ENCODE data around the gene FHL3. TPM values are rescaled to one million over a fixed set of nuclear protein-coding genes. Genes with fewer than 3 reads are reported as not detected.

Gene FHL3
- total and polyA plus RNA-seq, 2 experiments from 2014 or later: 28.3 to 49.0 TPM

GRCh38 chr1:38014171-38014570, 8.9 kb upstream of the FHL3 start:
- Histone ChIP-seq H3K79me2 (replicated peaks; ENCODE audit: insufficient read depth) (peaks cover 52% of the 10 kb centered on the region), H4K20me1 (replicated peaks; ENCODE audit: insufficient read depth) (peaks cover 28% of the 10 kb centered on the region), H3K9me2 (ENCODE audit: insufficient read depth) (no peaks in the 10 kb centered on the region; the same call in 1 of the 2 replicates), H3K4me3 (peak overlapping the region; percentile 72; the same call in 1 of the 2 replicates), H3K36me3 (ENCODE audit: insufficient read depth) (peaks cover 17% of the 10 kb centered on the region), H3F3A (replicated peaks; ENCODE audit: low read depth) (peaks cover 36% of the 10 kb centered on the region), H3K27ac (ENCODE audit: low read depth) (0 out of 2 replicates have a peak overlapping the region, but pooled peaks have one; percentile 24), H3K27me3 (ENCODE audit: insufficient read depth) (no peaks in the 10 kb centered on the region), H3K4me1 (ENCODE audit: insufficient read depth) (peaks cover 17% of the 10 kb centered on the region), H2AFZ (no peak overlapping the region), H3K4me2 (peak overlapping the region; percentile 76; the same call in 1 of the 2 replicates)
- peaks cover 13% of the 10 kb centered on the region for H3K4me1 Mint-ChIP-seq
- H3K4me3 Mint-ChIP-seq: peak overlapping the region; percentile 97
- ATAC-seq (no peak), DNase-seq (ENCODE audit: low spot score) (no peak)
- H3K9me3 Mint-ChIP-seq: peaks cover 4% of the 10 kb centered on the region; the same call in 2 of the 3 replicates
- peaks cover 51% of the 10 kb centered on the region for H3K36me3 Mint-ChIP-seq (ENCODE audit: low read depth)
- peaks cover 15% of the 10 kb centered on the region for H3K27me3 Mint-ChIP-seq (ENCODE audit: insufficient read depth, low read depth, poor library complexity)
- TF ChIP-seq CREB1 (CRISPR knock-in tag; IDR thresholded peaks at IDR 0.05; ENCODE audit: low read depth) (no peak), ETS1 (IDR thresholded peaks at IDR 0.05) (no peak), ZNF114 (CRISPR knock-in tag; IDR thresholded peaks at IDR 0.05) (no peak), ZNF462 (CRISPR knock-in tag; IDR thresholded peaks at IDR 0.05) (no peak), STAT1 (IDR thresholded peaks at IDR 0.05; ENCODE audit: unreplicated experiment) (no peak), JUNB (IDR thresholded peaks at IDR 0.05; ENCODE audit: unreplicated experiment) (no peak), EZH2phosphoT487 (IDR thresholded peaks at IDR 0.05; ENCODE audit: unreplicated experiment) (no peak), EZH2 (IDR thresholded peaks at IDR 0.05; ENCODE audit: low read depth, unreplicated experiment) (no peak), CTCF (conservative IDR thresholded peaks at IDR 0.05; ENCODE audit: low read depth in 2 of 2) (no peak), ZNF331 (CRISPR knock-in tag; IDR thresholded peaks at IDR 0.05; ENCODE audit: low read depth) (no peak)
- no peak overlapping the region for H3K27ac Mint-ChIP-seq

Data from GM23338 (cell line).